Measurements from ENCODE around the gene PHF20.

DNA sequence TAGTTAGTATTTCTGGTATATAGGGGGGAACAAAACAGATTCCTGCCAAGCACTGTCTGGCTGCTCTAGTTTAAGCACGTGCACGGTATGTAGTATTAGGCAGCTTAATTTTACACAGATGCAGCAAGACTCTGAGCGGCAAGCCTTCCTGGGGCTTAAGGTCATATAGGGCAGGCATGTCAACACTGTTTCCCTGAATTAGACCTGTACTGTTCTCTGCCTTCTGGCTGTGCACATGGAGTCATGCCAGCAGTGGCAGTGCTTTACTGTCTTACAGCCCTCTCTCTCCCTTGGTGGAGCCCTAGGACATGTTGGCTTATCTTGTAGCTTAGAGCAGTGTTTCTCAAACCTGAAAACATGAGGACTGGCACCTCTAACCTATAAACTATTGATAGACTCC lies 56.6 kb downstream of the PHF20 start:
- TF ChIP-seq ZNF619 (CRISPR knock-in tag; IDR thresholded peaks at IDR 0.05) (no peak), KDM4B (CRISPR knock-in tag; IDR thresholded peaks at IDR 0.05) (no peak), ZNF121 (CRISPR knock-in tag; IDR thresholded peaks at IDR 0.05) (no peak), ZNF768 (CRISPR knock-in tag; IDR thresholded peaks at IDR 0.05) (no peak)
- TF ChIP-seq, protein P1, sequence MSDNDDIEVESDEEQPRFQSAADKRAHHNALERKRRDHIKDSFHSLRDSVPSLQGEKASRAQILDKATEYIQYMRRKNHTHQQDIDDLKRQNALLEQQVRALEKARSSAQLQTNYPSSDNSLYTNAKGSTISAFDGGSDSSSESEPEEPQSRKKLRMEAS (IDR thresholded peaks at IDR 0.05): no peak
